Neural progenitor cell (in vitro differentiated cells): Measurements from ENCODE around the gene MAGI1. TPM values are rescaled to one million over a fixed set of nuclear protein-coding genes. Genes with fewer than 3 reads are reported as not detected.

Experiments used
- DNase-seq: peaks from one replicate; pipeline ENCODE4 v3.0.0-alpha.2; 2016; ENCODE audit warnings: low spot score
- H2AFZ ChIP-seq: fragments of 200-600 bp; sonication (generic); replicated peaks from 2 replicates; pipeline ENCODE4 v1.6.1; 2016; ENCODE audit warnings: antibody characterized with exemption
- H3F3A ChIP-seq: fragments of 200-600 bp; sonication (generic); 2 replicates; pipeline ENCODE4 v1.6.1; 2016; ENCODE audit warnings: antibody characterized with exemption, low read depth
- H3K27ac ChIP-seq: fragments of 200-600 bp; sonication (generic); 2 replicates; pipeline ENCODE4 v1.5.1; 2016; ENCODE audit warnings: mild to moderate bottlenecking
- H3K27me3 ChIP-seq: fragments of 200-600 bp; sonication (generic); 2 replicates; pipeline ENCODE4 v1.6.1; 2016; ENCODE audit warnings: mild to moderate bottlenecking, moderate library complexity
- H3K36me3 ChIP-seq: fragments of 200-600 bp; sonication (generic); 2 replicates; pipeline ENCODE4 v1.5.1; 2016
- H3K4me1 ChIP-seq: fragments of 200-600 bp; sonication (generic); 2 replicates; pipeline ENCODE4 v1.6.1; 2016; ENCODE audit warnings: mixed run types
- H3K4me2 ChIP-seq: fragments of 200-600 bp; sonication (generic); 2 replicates; pipeline ENCODE4 v1.6.1; 2016
- H3K4me3 ChIP-seq: fragments of 200-600 bp; sonication (generic); 2 replicates; pipeline ENCODE4 v1.5.1; 2016
- H3K79me2 ChIP-seq: fragments of 200-600 bp; sonication (generic); 2 replicates; pipeline ENCODE4 v1.6.1; 2016; ENCODE audit warnings: low read depth
- H3K9ac ChIP-seq: fragments of 200-600 bp; sonication (generic); 2 replicates; pipeline ENCODE4 v1.6.1; 2016
- H3K9me3 ChIP-seq: fragments of 200-600 bp; sonication (generic); 2 replicates; pipeline ENCODE4 v1.5.1; 2016; ENCODE audit warnings: low read depth
- H4K20me1 ChIP-seq: fragments of 200-600 bp; sonication (generic); 2 replicates; pipeline ENCODE4 v1.6.1; 2016; ENCODE audit warnings: low read depth
- H3K27ac Mint-ChIP-seq: 3 replicates; pipeline ENCODE4 v1.8.0; 2021; ENCODE audit warnings: mixed read lengths
- H3K27me3 Mint-ChIP-seq: 2 replicates; pipeline ENCODE4 v1.8.0; 2022; ENCODE audit warnings: low read depth, mild to moderate bottlenecking, inconsistent platforms, moderate library complexity, mixed read lengths; ENCODE audit not compliant: insufficient read depth
- H3K36me3 Mint-ChIP-seq: 3 replicates; pipeline ENCODE4 v1.8.0; 2021; ENCODE audit warnings: mixed read lengths
- H3K4me1 Mint-ChIP-seq: 3 replicates; pipeline ENCODE4 v1.8.0; 2021; ENCODE audit warnings: mixed read lengths
- H3K4me3 Mint-ChIP-seq: 3 replicates; pipeline ENCODE4 v1.8.0; 2021; ENCODE audit warnings: mild to moderate bottlenecking, moderate library complexity, mixed read lengths
- H3K9me3 Mint-ChIP-seq: 3 replicates; pipeline ENCODE4 v1.8.0; 2020; ENCODE audit warnings: mixed read lengths
- EZH2 ChIP-seq: fragments of 200-600 bp; sonication (generic); IDR thresholded peaks from 2 replicates; pipeline ENCODE4 v1.6.1; 2017; ENCODE audit warnings: antibody characterized with exemption, mild to moderate bottlenecking, moderate library complexity
- EZH2phosphoT487 ChIP-seq: fragments of 200-600 bp; sonication (generic); IDR thresholded peaks from 2 replicates; pipeline ENCODE4 v1.6.1; 2017; ENCODE audit warnings: antibody characterized with exemption
- total RNA-seq: library from RNA; depleted of rRNA; stranded (reverse); fragments of >200 nt; gene quantifications from 2 replicates; pipeline ENCODE4 v1.2.3, GENCODE V29; 2015; ENCODE audit warnings: low replicate concordance
- TF ChIP-seq, protein P1 (sequence below): fragments of 200-600 bp; sonication (generic); IDR thresholded peaks from 2 replicates; pipeline ENCODE4 v1.5.1; 2017; ENCODE audit warnings: antibody characterized with exemption, mild to moderate bottlenecking

MAGI1 gene
- total RNA-seq, 1 donor from 2014 or later = 40.6 TPM

DNA sequence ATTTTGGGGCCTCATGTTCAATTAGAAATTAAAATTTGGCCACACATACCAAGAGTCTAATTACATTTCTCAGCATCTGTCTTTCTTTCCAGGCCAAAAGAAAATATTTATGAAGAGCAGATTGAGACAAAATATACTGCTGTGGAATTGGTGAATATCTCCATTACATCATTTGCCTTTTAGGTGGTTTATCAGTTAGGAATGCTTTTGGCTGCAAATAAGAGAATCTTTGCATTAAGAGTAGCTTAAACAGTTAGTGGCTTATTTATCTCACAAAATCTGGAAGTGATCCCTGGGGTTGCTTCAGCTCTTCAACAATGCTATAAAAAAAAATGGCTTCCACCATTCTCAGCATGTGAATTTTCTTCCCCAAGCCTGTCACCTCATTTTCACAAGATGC lies 308.7 kb downstream of the MAGI1 start:
- Mint-ChIP-seq H3K4me1 (peaks cover 46% of the 10 kb centered on the region), H3K36me3 (no peaks in the 10 kb centered on the region), H3K9me3 (no peaks in the 10 kb centered on the region), H3K27ac (no peak overlapping the region), H3K4me3 (no peak overlapping the region), H3K27me3 (no peaks in the 10 kb centered on the region)
- Histone ChIP-seq H3K36me3 (no peaks in the 10 kb centered on the region), H3K4me2 (no peak overlapping the region), H3K27ac (no peak overlapping the region), H3K4me1 (peaks cover 32% of the 10 kb centered on the region), H3K27me3 (no peaks in the 10 kb centered on the region), H3K79me2 (peaks cover 3% of the 10 kb centered on the region), H3F3A (peaks cover 13% of the 10 kb centered on the region), H2AFZ (no peak overlapping the region), H3K4me3 (no peak overlapping the region), H4K20me1 (no peaks in the 10 kb centered on the region), H3K9ac (no peak overlapping the region), H3K9me3 (no peaks in the 10 kb centered on the region)
- no peak for DNase-seq
- TF ChIP-seq EZH2phosphoT487 (no peak), EZH2 (no peak)
- TF ChIP-seq, protein P1, sequence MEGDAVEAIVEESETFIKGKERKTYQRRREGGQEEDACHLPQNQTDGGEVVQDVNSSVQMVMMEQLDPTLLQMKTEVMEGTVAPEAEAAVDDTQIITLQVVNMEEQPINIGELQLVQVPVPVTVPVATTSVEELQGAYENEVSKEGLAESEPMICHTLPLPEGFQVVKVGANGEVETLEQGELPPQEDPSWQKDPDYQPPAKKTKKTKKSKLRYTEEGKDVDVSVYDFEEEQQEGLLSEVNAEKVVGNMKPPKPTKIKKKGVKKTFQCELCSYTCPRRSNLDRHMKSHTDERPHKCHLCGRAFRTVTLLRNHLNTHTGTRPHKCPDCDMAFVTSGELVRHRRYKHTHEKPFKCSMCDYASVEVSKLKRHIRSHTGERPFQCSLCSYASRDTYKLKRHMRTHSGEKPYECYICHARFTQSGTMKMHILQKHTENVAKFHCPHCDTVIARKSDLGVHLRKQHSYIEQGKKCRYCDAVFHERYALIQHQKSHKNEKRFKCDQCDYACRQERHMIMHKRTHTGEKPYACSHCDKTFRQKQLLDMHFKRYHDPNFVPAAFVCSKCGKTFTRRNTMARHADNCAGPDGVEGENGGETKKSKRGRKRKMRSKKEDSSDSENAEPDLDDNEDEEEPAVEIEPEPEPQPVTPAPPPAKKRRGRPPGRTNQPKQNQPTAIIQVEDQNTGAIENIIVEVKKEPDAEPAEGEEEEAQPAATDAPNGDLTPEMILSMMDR = no peak

DNA sequence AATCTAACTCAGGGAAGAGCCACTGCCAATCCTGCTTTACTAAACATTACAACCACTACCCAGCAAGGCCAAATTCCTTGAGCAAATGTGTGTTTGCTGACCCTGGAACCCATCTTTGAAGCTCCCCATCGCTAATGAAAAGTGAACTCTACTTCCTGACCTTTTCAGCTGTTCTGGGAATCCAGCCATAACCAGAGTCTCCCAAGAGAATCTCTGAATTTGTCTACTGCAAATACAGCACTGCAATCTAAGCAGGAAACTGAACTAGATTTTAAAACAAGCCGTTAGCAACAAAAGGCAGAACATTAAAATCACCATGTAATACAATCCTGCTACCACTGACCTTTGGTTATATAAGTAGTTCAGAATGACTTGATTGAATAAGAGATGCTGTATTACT lies 309.2 kb downstream of the MAGI1 start:
- Histone ChIP-seq H2AFZ (no peak overlapping the region), H3K36me3 (no peaks in the 10 kb centered on the region), H3K9me3 (no peaks in the 10 kb centered on the region), H4K20me1 (no peaks in the 10 kb centered on the region), H3K9ac (no peak overlapping the region), H3K27ac (no peak overlapping the region), H3K4me2 (no peak overlapping the region), H3K4me3 (no peak overlapping the region), H3K4me1 (peaks cover 32% of the 10 kb centered on the region), H3K27me3 (no peaks in the 10 kb centered on the region), H3F3A (peaks cover 13% of the 10 kb centered on the region), H3K79me2 (peaks cover 3% of the 10 kb centered on the region)
- Mint-ChIP-seq H3K27me3 (no peaks in the 10 kb centered on the region), H3K4me3 (no peak overlapping the region), H3K36me3 (no peaks in the 10 kb centered on the region), H3K9me3 (no peaks in the 10 kb centered on the region), H3K4me1 (peaks cover 48% of the 10 kb centered on the region), H3K27ac (no peak overlapping the region)
- DNase-seq = no peak
- no peak for TF ChIP-seq EZH2phosphoT487
- no peak for TF ChIP-seq EZH2
- TF ChIP-seq, protein P1 = no peak

DNA sequence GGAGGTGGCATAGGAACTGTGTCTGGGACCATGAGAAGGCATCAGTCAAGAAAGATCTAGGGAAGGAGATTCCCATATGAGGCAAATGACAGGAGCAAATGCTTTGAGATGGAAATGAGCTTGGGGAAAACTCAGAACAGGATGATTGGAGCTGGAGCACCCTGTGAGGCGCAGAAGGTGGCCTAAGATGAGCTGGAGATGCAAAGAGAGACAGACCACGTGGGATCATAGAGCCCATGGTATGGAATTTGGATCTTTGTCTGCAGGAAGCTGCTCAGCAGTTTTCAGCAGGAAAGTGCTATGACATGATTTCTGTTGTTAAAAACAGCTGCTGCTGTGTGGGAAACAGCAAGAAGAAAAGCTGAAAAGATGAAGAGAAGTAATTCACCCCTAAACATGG lies 310.6 kb downstream of the MAGI1 start:
- H3K36me3 Mint-ChIP-seq = no peaks in the 10 kb centered on the region
- no peaks in the 10 kb centered on the region for H4K20me1 ChIP-seq
- no peak overlapping the region for H3K4me2 ChIP-seq
- H3K27ac Mint-ChIP-seq = no peak overlapping the region
- DNase-seq = no peak
- H3K4me3 Mint-ChIP-seq = no peak overlapping the region
- H3K4me1 Mint-ChIP-seq = peaks cover 49% of the 10 kb centered on the region
- H3K9me3 Mint-ChIP-seq = no peaks in the 10 kb centered on the region
- H3K27ac ChIP-seq = no peak overlapping the region
- no peaks in the 10 kb centered on the region for H3K36me3 ChIP-seq
- no peaks in the 10 kb centered on the region for H3K27me3 Mint-ChIP-seq
- H3K4me1 ChIP-seq = peaks cover 32% of the 10 kb centered on the region
- no peak overlapping the region for H3K4me3 ChIP-seq
- no peak overlapping the region for H2AFZ ChIP-seq
- H3K9ac ChIP-seq = no peak overlapping the region
- H3F3A ChIP-seq = peaks cover 8% of the 10 kb centered on the region
- H3K79me2 ChIP-seq = peaks cover 3% of the 10 kb centered on the region
- no peak for TF ChIP-seq EZH2
- TF ChIP-seq, protein P1 = no peak
- no peak for TF ChIP-seq EZH2phosphoT487
- no peaks in the 10 kb centered on the region for H3K27me3 ChIP-seq
- H3K9me3 ChIP-seq = no peaks in the 10 kb centered on the region
